GM12801 (cell line): Measurements from ENCODE around the gene RAB43.

ENCODE experiments used
- CTCF ChIP-seq: IDR thresholded peaks from one replicate; pipeline ENCODE4 v1.5.1; 2011; ENCODE audit warnings: control low read depth; ENCODE audit not compliant: insufficient read length; ENCODE audit errors: extremely low read depth

The RAB43 gene

GRCh38 chr3:129117134-129117533 lies 4.5 kb downstream of the RAB43 start:
- no peak for TF ChIP-seq CTCF

DNA sequence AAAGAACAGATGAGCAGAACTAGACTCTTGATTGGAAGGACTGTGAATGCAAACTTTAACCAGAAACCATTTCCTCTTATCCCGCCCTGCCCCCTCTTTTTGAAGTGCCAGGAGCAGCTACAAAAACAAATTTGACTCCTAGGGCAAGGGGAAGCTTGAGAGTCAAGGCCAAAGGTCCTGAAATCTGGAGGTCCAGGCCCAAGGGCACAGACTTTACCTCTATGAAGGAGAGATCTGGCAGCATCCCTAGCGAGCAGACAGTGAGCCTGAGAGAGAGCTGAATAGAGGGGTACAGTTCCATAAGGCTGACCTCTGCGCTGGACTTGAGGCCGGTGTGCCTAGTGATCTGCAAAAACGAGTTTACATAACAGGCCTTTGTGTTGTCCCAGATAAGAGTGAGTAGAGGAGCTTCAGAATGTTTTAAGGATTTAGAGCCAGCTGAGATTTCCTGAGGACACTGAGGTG lies 5.1 kb downstream of the RAB43 start:
- TF ChIP-seq CTCF, result no peak

DNA sequence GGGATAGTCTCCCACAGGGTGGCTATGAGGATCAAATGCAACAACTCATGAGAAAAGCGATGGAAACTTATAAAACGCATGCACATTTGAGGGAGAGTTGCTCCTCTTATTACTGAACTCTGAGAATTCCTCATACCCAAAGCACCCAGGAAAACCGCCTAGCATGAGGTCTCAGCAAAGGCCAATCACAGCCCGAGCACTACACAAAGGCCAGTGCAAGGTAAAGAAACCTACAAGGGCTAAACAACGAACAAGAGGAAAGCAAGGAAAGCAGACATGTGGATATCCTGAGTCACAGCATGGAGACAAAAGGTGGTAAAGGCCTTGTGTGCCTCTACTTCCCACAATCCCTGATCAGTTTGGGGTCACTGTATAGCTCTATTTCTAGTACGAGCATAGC lies 7.1 kb downstream of the RAB43 start:
- TF ChIP-seq CTCF, result no peak

GRCh38 chr3:129112308-129113052 lies 9.1 kb downstream of the RAB43 start:
- TF ChIP-seq CTCF, result no peak

DNA sequence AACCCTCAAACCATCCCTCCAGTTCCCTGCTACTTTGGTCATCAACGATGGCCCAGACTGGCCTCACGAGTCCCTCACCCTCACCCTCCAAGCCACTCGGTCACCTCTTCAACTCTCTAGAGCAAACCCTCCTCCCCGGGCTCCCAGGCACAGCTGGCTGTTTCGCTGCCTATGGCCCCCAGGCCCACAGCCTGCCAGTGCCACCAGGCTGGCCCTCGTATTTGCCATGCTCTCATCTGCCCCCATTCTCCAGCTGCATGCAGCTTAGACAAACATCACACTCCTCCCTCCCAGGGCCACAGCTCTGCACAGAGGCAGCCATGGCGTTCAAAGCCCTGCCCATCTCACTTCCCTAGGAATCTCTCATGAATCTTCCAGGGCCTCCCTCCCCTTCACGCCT lies 13.8 kb downstream of the RAB43 start:
- no peak for TF ChIP-seq CTCF

- no peak for TF ChIP-seq CTCF
Observed at GRCh38 chr3:129106866-129107565, 14.6 kb downstream of the RAB43 start.

DNA sequence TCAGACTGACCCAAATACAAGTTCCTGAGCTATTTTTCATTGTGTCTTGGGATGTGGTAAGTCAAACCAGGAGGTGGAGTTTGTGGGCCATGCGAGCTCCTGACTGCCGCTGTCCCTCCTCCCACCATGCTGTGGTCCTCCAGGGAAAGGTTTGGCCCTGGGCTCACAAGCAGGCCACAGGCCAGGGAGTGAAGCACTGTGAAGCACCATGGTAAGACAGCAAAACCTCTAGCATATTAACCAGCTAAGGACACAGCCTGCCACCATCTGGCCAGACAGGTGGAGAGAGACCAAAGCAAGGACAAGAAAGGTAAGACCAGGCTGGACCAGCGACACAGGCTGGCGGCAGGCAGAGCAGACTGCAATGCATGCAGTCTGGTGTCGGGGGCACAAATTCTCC lies 15.3 kb downstream of the RAB43 start:
- TF ChIP-seq CTCF, result no peak
